ENCODE results near the gene CSAD. TPM values are rescaled to one million over a fixed set of nuclear protein-coding genes. Genes with fewer than 3 reads are reported as not detected.

Gene CSAD
- total and polyA plus RNA-seq, 2 donors (not counting 3 experiments of a cell fraction or from before 2014, with no cell fraction given) = 21.1 to 24.4 TPM

- FAIRE-seq (no peak), DNase-seq (ENCODE audit: low read depth, low spot score) (no peak)
- Histone ChIP-seq H3K36me3 (ENCODE audit: control insufficient read depth in 2 of 2, extremely low read depth in 1 of 2, insufficient read depth in 2 of 2, low read length in 2 of 2) (no peaks in the 10 kb centered on the region), H3K4me1 (ENCODE audit: control insufficient read depth, extremely low read depth, insufficient read depth, low read length) (peaks cover 6% of the 10 kb centered on the region), H3K79me2 (ENCODE audit: control insufficient read depth, insufficient read depth, low read length) (no peaks in the 10 kb centered on the region), H3K27me3 (ENCODE audit: control insufficient read depth in 2 of 2, insufficient read depth in 2 of 2, low read length in 2 of 2) (peaks cover 0 to 2% of the 10 kb centered on the region in 2 experiments), H2AFZ (ENCODE audit: low read depth, low read length) (no peak overlapping the region), H3K9me3 (replicated peaks; ENCODE audit: control insufficient read depth, insufficient read depth, low read length) (no peaks in the 10 kb centered on the region), H3K27ac (ENCODE audit: insufficient read depth, low read depth, low read length) (no peak overlapping the region), H3K9ac (replicated peaks; ENCODE audit: extremely low read depth, insufficient read depth, low read length) (no peak overlapping the region), H3K4me3 (replicated peaks in 1 of 3; ENCODE audit: insufficient read depth in 1 of 3, low read depth in 1 of 3, low read length in 3 of 3) (no peak overlapping the region), H4K20me1 (replicated peaks; ENCODE audit: control insufficient read depth, extremely low read depth, insufficient read depth, low read length) (no peaks in the 10 kb centered on the region), H3K9me1 (replicated peaks; ENCODE audit: control insufficient read depth, extremely low read depth, insufficient read depth, low read length) (no peaks in the 10 kb centered on the region), H3K4me2 (ENCODE audit: insufficient read depth, low read length) (no peak overlapping the region)
- POLR2A ChIA-PET = no interaction called here
- CTCF ChIA-PET = interaction anchor here (1.0 to 1.5 kb wide), 7 partner anchors 9 to 144 kb away, joined by 3 to 8 read pairs (median 3); no protein-coding TSS in a partner anchor
- intact Hi-C loops (cut with micrococcal nuclease) (no loop called here), dilution Hi-C loops (cut with MboI; ENCODE audit: extremely low pct_ligation_motif_present, low sequenced_read_pairs) (no loop called here)
- no TSS peak for BruUV-seq (replicated peaks)
- no peak for TF ChIP-seq MAX (IDR thresholded peaks at IDR 0.05; ENCODE audit: insufficient read depth, insufficient read length)
- TF ChIP-seq POLR2A (IDR thresholded peaks at IDR 0.05; ENCODE audit: low read depth, low read length) = no peak
- no peak for TF ChIP-seq POLR2AphosphoS5 (IDR thresholded peaks at IDR 0.05; ENCODE audit: insufficient read depth, low read depth, low read length)
- no peak for TF ChIP-seq GATA2 (IDR thresholded peaks at IDR 0.05; ENCODE audit: insufficient read depth, insufficient read length, low read depth, low read length)
Observed at GRCh38 chr12:53201639-53202038, 20.9 kb upstream of the CSAD start.

GRCh38 chr12:53201177-53201541, 20.4 kb upstream of the CSAD start:
- ChIA-PET POLR2A (no interaction called here), CTCF (interaction anchor here (1.0 to 4.4 kb wide), 8 partner anchors 9 to 144 kb away, joined by 3 to 170 read pairs (median 4); no protein-coding TSS in a partner anchor)
- Histone ChIP-seq H4K20me1 (replicated peaks; ENCODE audit: control insufficient read depth, extremely low read depth, insufficient read depth, low read length) (no peaks in the 10 kb centered on the region), H3K9me1 (replicated peaks; ENCODE audit: control insufficient read depth, extremely low read depth, insufficient read depth, low read length) (no peaks in the 10 kb centered on the region), H3K9ac (replicated peaks; ENCODE audit: extremely low read depth, insufficient read depth, low read length) (no peak overlapping the region), H3K4me2 (ENCODE audit: insufficient read depth, low read length) (no peak overlapping the region), H3K9me3 (replicated peaks; ENCODE audit: control insufficient read depth, insufficient read depth, low read length) (no peaks in the 10 kb centered on the region), H3K4me3 (replicated peaks in 1 of 3; ENCODE audit: insufficient read depth in 1 of 3, low read depth in 1 of 3, low read length in 3 of 3) (no peak overlapping the region), H3K4me1 (ENCODE audit: control insufficient read depth, extremely low read depth, insufficient read depth, low read length) (peaks cover 6% of the 10 kb centered on the region), H3K27me3 (ENCODE audit: control insufficient read depth in 2 of 2, insufficient read depth in 2 of 2, low read length in 2 of 2) (peaks cover 0 to 2% of the 10 kb centered on the region in 2 experiments), H2AFZ (ENCODE audit: low read depth, low read length) (no peak overlapping the region), H3K27ac (ENCODE audit: insufficient read depth, low read depth, low read length) (no peak overlapping the region), H3K79me2 (ENCODE audit: control insufficient read depth, insufficient read depth, low read length) (no peaks in the 10 kb centered on the region), H3K36me3 (ENCODE audit: control insufficient read depth in 2 of 2, extremely low read depth in 1 of 2, insufficient read depth in 2 of 2, low read length in 2 of 2) (no peaks in the 10 kb centered on the region)
- intact Hi-C loops (cut with micrococcal nuclease) (no loop called here), dilution Hi-C loops (cut with MboI; ENCODE audit: extremely low pct_ligation_motif_present, low sequenced_read_pairs) (no loop called here)
- no TSS peak for BruUV-seq (replicated peaks)
- FAIRE-seq (no peak), DNase-seq (ENCODE audit: low read depth, low spot score) (no peak)
- no peak for TF ChIP-seq GATA2 (IDR thresholded peaks at IDR 0.05; ENCODE audit: insufficient read depth, insufficient read length, low read depth, low read length)
- no peak for TF ChIP-seq POLR2AphosphoS5 (IDR thresholded peaks at IDR 0.05; ENCODE audit: insufficient read depth, low read depth, low read length)
- no peak for TF ChIP-seq JUN (IDR thresholded peaks at IDR 0.05; ENCODE audit: borderline replicate concordance, insufficient read depth, insufficient read length, low read depth)
- TF ChIP-seq MYC (IDR thresholded peaks at IDR 0.05; ENCODE audit: low read depth, low read length) = no peak
- TF ChIP-seq FOS (IDR thresholded peaks at IDR 0.05; ENCODE audit: borderline replicate concordance, insufficient read depth, low read length) = no peak
- TF ChIP-seq MAX (IDR thresholded peaks at IDR 0.05; ENCODE audit: insufficient read depth, insufficient read length) = no peak
- no peak for TF ChIP-seq CTCF (IDR thresholded peaks at IDR 0.05; ENCODE audit: extremely low read depth in 1 of 2, insufficient read depth in 1 of 2, low read depth in 1 of 2, low read length in 2 of 2)
- TF ChIP-seq POLR2A (IDR thresholded peaks at IDR 0.05; ENCODE audit: low read depth, low read length) = no peak

All from endothelial cell of umbilical vein (primary cell).